ENCODE measurements around the gene IL36A. TPM values are rescaled to one million over a fixed set of nuclear protein-coding genes. Genes with fewer than 3 reads are reported as not detected.

The IL36A gene
- not detected for total RNA-seq
- long read RNA-seq: 0 reads

GRCh38 chr2:113005030-113005509 lies at the start of gene IL36A:
Gene IL36A (plus strand): TSS chr2:113005459. CDS start chr2:113005872, 413 bp downstream.
- H3K4me3 ChIP-seq: no peak within 1 kb of the TSS
- H3K27me3 ChIP-seq (ENCODE audit: low read depth): no peaks in the 10 kb centered on the region
- DNase-seq (no peak), ATAC-seq (no peak)
- H3K27ac ChIP-seq: no peak within 1 kb of the TSS
- H3K36me3 ChIP-seq: no peaks in the 10 kb centered on the region
- no peak for TF ChIP-seq CTCF (IDR thresholded peaks at IDR 0.05)
- no peaks in the 10 kb centered on the region for H3K4me1 ChIP-seq
- intact Hi-C loops (cut with DNase I): no loop called here
- peaks cover 7% of the 10 kb centered on the region for H3K9me3 ChIP-seq

GRCh38 chr2:112957511-112957910 lies 47.7 kb upstream of the IL36A start:
- Histone ChIP-seq H3K36me3 (no peaks in the 10 kb centered on the region), H3K9me3 (no peaks in the 10 kb centered on the region), H3K27ac (no peak overlapping the region), H3K4me1 (no peaks in the 10 kb centered on the region), H3K4me3 (no peak overlapping the region), H3K27me3 (ENCODE audit: low read depth) (no peaks in the 10 kb centered on the region)
- intact Hi-C loops (cut with DNase I): no loop called here
- ATAC-seq (no peak), DNase-seq (no peak)
- no peak for TF ChIP-seq CTCF (IDR thresholded peaks at IDR 0.05)

- Histone ChIP-seq H3K36me3 (no peaks in the 10 kb centered on the region), H3K4me3 (no peak overlapping the region), H3K27ac (no peak overlapping the region), H3K4me1 (no peaks in the 10 kb centered on the region), H3K27me3 (ENCODE audit: low read depth) (no peaks in the 10 kb centered on the region), H3K9me3 (no peaks in the 10 kb centered on the region)
- peak; percentile 88 to 90 for ATAC-seq
- DNase-seq: no peak
- peak; percentile 79 for TF ChIP-seq CTCF (IDR thresholded peaks at IDR 0.05)
- intact Hi-C loops (cut with DNase I): no loop called here
Observed at GRCh38 chr2:112958428-112959108, 46.7 kb upstream of the IL36A start.

GRCh38 chr2:112959109-112959812 lies 46.0 kb upstream of the IL36A start:
- intact Hi-C loops (cut with DNase I): no loop called here
- H3K36me3 ChIP-seq: no peaks in the 10 kb centered on the region
- no peak overlapping the region for H3K4me3 ChIP-seq
- DNase-seq (no peak), ATAC-seq (no peak)
- H3K9me3 ChIP-seq: no peaks in the 10 kb centered on the region
- H3K27ac ChIP-seq: no peak overlapping the region
- TF ChIP-seq CTCF (IDR thresholded peaks at IDR 0.05): no peak
- no peaks in the 10 kb centered on the region for H3K27me3 ChIP-seq (ENCODE audit: low read depth)
- no peaks in the 10 kb centered on the region for H3K4me1 ChIP-seq

- Histone ChIP-seq H3K9me3 (no peaks in the 10 kb centered on the region), H3K36me3 (no peaks in the 10 kb centered on the region), H3K27ac (no peak overlapping the region), H3K4me3 (no peak overlapping the region), H3K27me3 (ENCODE audit: low read depth) (no peaks in the 10 kb centered on the region), H3K4me1 (no peaks in the 10 kb centered on the region)
- DNase-seq: no peak
- intact Hi-C loops (cut with DNase I): no loop called here
- TF ChIP-seq CTCF (IDR thresholded peaks at IDR 0.05): no peak
- ATAC-seq: no peak
Observed at GRCh38 chr2:112960230-112960825, 44.9 kb upstream of the IL36A start.

Measured in lower lobe of right lung (tissue), 2 donors.